GM23338 (cell line): ENCODE results near the gene PEPD. TPM values are rescaled to one million over a fixed set of nuclear protein-coding genes. Genes with fewer than 3 reads are reported as not detected.
A peak's percentile ranks its signal among the peaks of the same experiment; 100 is the strongest.
"Not testable (repeated sequence)": the region's sequence is repeated elsewhere in the genome, so short reads cannot be mapped to it uniquely, and the experiment has no call there.

Experiments
- ATAC-seq: fragments of 200-7000 bp; cut with Tn5 transposase; 3 replicates; pipeline ENCODE4 v1.9.1; 2020
- DNase-seq: peaks from one replicate; pipeline ENCODE4 v3.0.0-alpha.2; 2015; ENCODE audit warnings: low spot score
- H2AFZ ChIP-seq: fragments of 200-600 bp; sonication (generic); 2 replicates; pipeline ENCODE4 v1.8.0; 2016; ENCODE audit warnings: antibody characterized with exemption, mild to moderate bottlenecking, moderate library complexity
- H3F3A ChIP-seq: fragments of 200-600 bp; sonication (generic); replicated peaks from 2 replicates; pipeline ENCODE4 v1.8.0; 2017; ENCODE audit warnings: antibody characterized with exemption, mixed run types, low read depth
- H3K27ac ChIP-seq: fragments of 200-600 bp; sonication (generic); 2 replicates; pipeline ENCODE4 v1.6.1; 2016; ENCODE audit warnings: low read depth
- H3K27me3 ChIP-seq: fragments of 200-600 bp; sonication (generic); 2 replicates; pipeline ENCODE4 v1.8.0; 2016; ENCODE audit warnings: mild to moderate bottlenecking, mixed run types, moderate library complexity; ENCODE audit not compliant: insufficient read depth
- H3K36me3 ChIP-seq: fragments of 200-600 bp; sonication (generic); 2 replicates; pipeline ENCODE4 v1.8.0; 2016; ENCODE audit warnings: mild to moderate bottlenecking; ENCODE audit not compliant: insufficient read depth
- H3K4me1 ChIP-seq: fragments of 200-600 bp; sonication (generic); 2 replicates; pipeline ENCODE4 v1.8.0; 2016; ENCODE audit warnings: mild to moderate bottlenecking, moderate library complexity; ENCODE audit not compliant: insufficient read depth
- H3K4me2 ChIP-seq: fragments of 200-600 bp; sonication (generic); 2 replicates; pipeline ENCODE4 v1.7.1; 2017; ENCODE audit warnings: mixed run types
- H3K4me3 ChIP-seq: fragments of 200-600 bp; sonication (generic); 2 replicates; pipeline ENCODE4 v1.6.1; 2016; ENCODE audit warnings: mixed run types
- H3K79me2 ChIP-seq: fragments of 200-600 bp; sonication (generic); replicated peaks from 2 replicates; pipeline ENCODE4 v1.8.0; 2017; ENCODE audit warnings: mild to moderate bottlenecking; ENCODE audit not compliant: insufficient read depth
- H3K9me2 ChIP-seq: fragments of 200-600 bp; sonication (generic); 2 replicates; pipeline ENCODE4 v1.8.0; 2017; ENCODE audit not compliant: insufficient read depth
- H4K20me1 ChIP-seq: fragments of 200-600 bp; sonication (generic); replicated peaks from 2 replicates; pipeline ENCODE4 v1.8.0; 2017; ENCODE audit warnings: mild to moderate bottlenecking; ENCODE audit not compliant: insufficient read depth
- H3K27ac Mint-ChIP-seq: 2 replicates; pipeline ENCODE4 v1.8.0; 2020; ENCODE audit warnings: inconsistent platforms, mild to moderate bottlenecking, moderate library complexity, mixed read lengths
- H3K27me3 Mint-ChIP-seq: 3 replicates; pipeline ENCODE4 v1.8.0; 2022; ENCODE audit warnings: low read depth, mild to moderate bottlenecking, moderate library complexity, mixed read lengths, inconsistent platforms; ENCODE audit not compliant: insufficient read depth, poor library complexity
- H3K36me3 Mint-ChIP-seq: 3 replicates; pipeline ENCODE4 v1.8.0; 2021; ENCODE audit warnings: low read depth, mild to moderate bottlenecking, inconsistent platforms, moderate library complexity, mixed read lengths
- H3K4me1 Mint-ChIP-seq: 3 replicates; pipeline ENCODE4 v1.8.0; 2020; ENCODE audit warnings: mild to moderate bottlenecking, inconsistent platforms, mixed read lengths
- H3K4me3 Mint-ChIP-seq: 3 replicates; pipeline ENCODE4 v1.8.0; 2021; ENCODE audit warnings: moderate library complexity, mild to moderate bottlenecking, inconsistent platforms, mixed read lengths
- H3K9me3 Mint-ChIP-seq: 3 replicates; pipeline ENCODE4 v1.8.0; 2020; ENCODE audit warnings: moderate library complexity, mild to moderate bottlenecking, inconsistent platforms, mixed read lengths
- CREB1 ChIP-seq: fragments of 250-450 bp; sonication (Bioruptor Pico); IDR thresholded peaks from 2 replicates; pipeline ENCODE4 v1.5.0; 2020; ENCODE audit warnings: low read depth, mild to moderate bottlenecking, moderate library complexity
- CTCF ChIP-seq, 2 experiments: fragments of 200-600 bp in 1 of 2; sonication (generic) in 1 of 2; conservative IDR thresholded peaks; 2 replicates each; pipeline versions ENCODE4 v1.5.1 to v1.6.1; 2016 to 2017; ENCODE audit warnings: antibody characterized with exemption in 2 of 2, low read depth in 2 of 2, mild to moderate bottlenecking in 2 of 2, moderate library complexity in 1 of 2
- EZH2 ChIP-seq: fragments of 200-600 bp; sonication (generic); IDR thresholded peaks from one replicate; pipeline ENCODE4 v1.8.0; 2017; ENCODE audit warnings: antibody characterized with exemption, mild to moderate bottlenecking, low read depth; ENCODE audit not compliant: unreplicated experiment
- EZH2phosphoT487 ChIP-seq: fragments of 200-600 bp; sonication (generic); IDR thresholded peaks from one replicate; pipeline ENCODE4 v1.8.1; 2018; ENCODE audit warnings: antibody characterized with exemption; ENCODE audit not compliant: unreplicated experiment
- JUNB ChIP-seq: IDR thresholded peaks from one replicate; pipeline ENCODE4 v1.6.1; 2016; ENCODE audit warnings: antibody characterized with exemption; ENCODE audit not compliant: unreplicated experiment
- NANOG ChIP-seq: IDR thresholded peaks from 2 replicates; pipeline ENCODE4 v1.6.1; 2016; ENCODE audit warnings: antibody characterized with exemption, borderline replicate concordance
- POLR2AphosphoS5 ChIP-seq: IDR thresholded peaks from 2 replicates; pipeline ENCODE4 v1.6.1; 2016; ENCODE audit warnings: antibody characterized with exemption, low read depth
- STAT1 ChIP-seq: IDR thresholded peaks from one replicate; pipeline ENCODE4 v1.6.1; 2016; ENCODE audit warnings: antibody characterized with exemption; ENCODE audit not compliant: unreplicated experiment
- ZNF114 ChIP-seq: fragments of 250-450 bp; sonication (Bioruptor Pico); IDR thresholded peaks from 2 replicates; pipeline ENCODE4 v1.5.0; 2020; ENCODE audit warnings: mild to moderate bottlenecking, moderate library complexity
- ZNF331 ChIP-seq: fragments of 250-450 bp; sonication (Bioruptor Pico); IDR thresholded peaks from 2 replicates; pipeline ENCODE4 v1.5.0; 2020; ENCODE audit warnings: low read depth, mild to moderate bottlenecking, moderate library complexity
- polyA plus RNA-seq: library from polyadenylated mRNA; unstranded; fragments of >200 nt; fragmentation: Nextera tagmentation; extraction: Ambion mirVana; gene quantifications from 2 replicates; pipeline ENCODE4 v1.2.1, GENCODE V29; 2016
- total RNA-seq: library from RNA; depleted of rRNA; stranded (reverse); fragments of >200 nt; shearing (Covaris generic); gene quantifications from 2 replicates; pipeline ENCODE4 v1.2.3, GENCODE V29; 2014
- TF ChIP-seq, protein P1 (sequence below): IDR thresholded peaks from 2 replicates; pipeline ENCODE4 v1.6.1; 2016; ENCODE audit warnings: antibody characterized with exemption

PEPD gene
- total and polyA plus RNA-seq, 2 experiments from 2014 or later: 81.7 to 89.2 TPM

- no peak overlapping the region; the same call in 1 of the 2 replicates for H3K4me2 ChIP-seq
- no peak overlapping the region for H3K4me3 Mint-ChIP-seq
- H3K36me3 Mint-ChIP-seq: no peaks in the 10 kb centered on the region
- H3K9me3 Mint-ChIP-seq: no peaks in the 10 kb centered on the region
- H3K27ac Mint-ChIP-seq: no peak overlapping the region
- H3K27me3 ChIP-seq: no peaks in the 10 kb centered on the region
- TF ChIP-seq ZNF114 (CRISPR knock-in tag): no peak
- 0 out of 4 replicates have a peak, but pooled peaks of 1 of the 2 experiments have one; percentile 0 for TF ChIP-seq CTCF (conservative IDR thresholded peaks at IDR 0.05; ENCODE audit: low read depth in 2 of 2)
- DNase-seq (peak; percentile 17), ATAC-seq (no peak; the same call in 2 of the 3 replicates)
- peaks cover 5% of the 10 kb centered on the region for H3K27me3 Mint-ChIP-seq
- H3K27ac ChIP-seq: no peak overlapping the region
- H4K20me1 ChIP-seq: no peaks in the 10 kb centered on the region
- H3K79me2 ChIP-seq: no peaks in the 10 kb centered on the region
- peaks cover 24% of the 10 kb centered on the region for H3K4me1 ChIP-seq
- no peaks in the 10 kb centered on the region for H3K36me3 ChIP-seq
- peaks cover 36% of the 10 kb centered on the region for H3K4me1 Mint-ChIP-seq
- peak overlapping the region; percentile 90 for H2AFZ ChIP-seq
- 0 out of 2 replicates have a peak, but pooled peaks cover 8% of the 10 kb centered on the region for H3F3A ChIP-seq
- H3K4me3 ChIP-seq: no peak overlapping the region
- peaks cover 7% of the 10 kb centered on the region for H3K9me2 ChIP-seq
Observed at GRCh38 chr19:33564836-33565338, 43.3 kb upstream of the PEPD start.

- H3K36me3 Mint-ChIP-seq: no peaks in the 10 kb centered on the region
- Histone ChIP-seq H4K20me1 (no peaks in the 10 kb centered on the region), H3F3A (0 out of 2 replicates have a peak, but pooled peaks cover 8% of the 10 kb centered on the region), H3K9me2 (peaks cover 7% of the 10 kb centered on the region), H3K4me3 (no peak overlapping the region), H2AFZ (peak overlapping the region; percentile 66), H3K4me2 (no peak overlapping the region), H3K27me3 (no peaks in the 10 kb centered on the region), H3K27ac (no peak overlapping the region), H3K79me2 (no peaks in the 10 kb centered on the region), H3K4me1 (peaks cover 20% of the 10 kb centered on the region), H3K36me3 (no peaks in the 10 kb centered on the region)
- H3K9me3 Mint-ChIP-seq: no peaks in the 10 kb centered on the region
- TF ChIP-seq CTCF (conservative IDR thresholded peaks at IDR 0.05; ENCODE audit: low read depth in 2 of 2) (no peak), EZH2 (no peak), EZH2phosphoT487 (no peak), NANOG (no peak), POLR2AphosphoS5 (no peak), STAT1 (no peak), ZNF114 (CRISPR knock-in tag) (no peak), JUNB (no peak), ZNF331 (CRISPR knock-in tag) (no peak), CREB1 (CRISPR knock-in tag) (no peak)
- TF ChIP-seq, protein P1, sequence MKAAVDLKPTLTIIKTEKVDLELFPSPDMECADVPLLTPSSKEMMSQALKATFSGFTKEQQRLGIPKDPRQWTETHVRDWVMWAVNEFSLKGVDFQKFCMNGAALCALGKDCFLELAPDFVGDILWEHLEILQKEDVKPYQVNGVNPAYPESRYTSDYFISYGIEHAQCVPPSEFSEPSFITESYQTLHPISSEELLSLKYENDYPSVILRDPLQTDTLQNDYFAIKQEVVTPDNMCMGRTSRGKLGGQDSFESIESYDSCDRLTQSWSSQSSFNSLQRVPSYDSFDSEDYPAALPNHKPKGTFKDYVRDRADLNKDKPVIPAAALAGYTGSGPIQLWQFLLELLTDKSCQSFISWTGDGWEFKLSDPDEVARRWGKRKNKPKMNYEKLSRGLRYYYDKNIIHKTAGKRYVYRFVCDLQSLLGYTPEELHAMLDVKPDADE: no peak
- peaks cover 25% of the 10 kb centered on the region for H3K4me1 Mint-ChIP-seq
- H3K27ac Mint-ChIP-seq: no peak overlapping the region
- no peak overlapping the region for H3K4me3 Mint-ChIP-seq
- DNase-seq (peak; percentile 31), ATAC-seq (no peak)
- peaks cover 3% of the 10 kb centered on the region for H3K27me3 Mint-ChIP-seq
Observed at GRCh38 chr19:33562636-33563035, 41.0 kb upstream of the PEPD start.

GRCh38 chr19:33561666-33562065, 40.1 kb upstream of the PEPD start:
- H3K4me3 Mint-ChIP-seq, H3K27me3 Mint-ChIP-seq, H3K27me3 ChIP-seq, H2AFZ ChIP-seq, H3K4me3 ChIP-seq, H3K27ac Mint-ChIP-seq, H3K36me3 ChIP-seq, H3K79me2 ChIP-seq, H3F3A ChIP-seq, ATAC-seq, H3K4me2 ChIP-seq, H3K36me3 Mint-ChIP-seq, H3K9me3 Mint-ChIP-seq, H4K20me1 ChIP-seq, H3K9me2 ChIP-seq, DNase-seq, H3K27ac ChIP-seq: not testable (repeated sequence)
- peaks cover 23% of the 10 kb centered on the region for H3K4me1 Mint-ChIP-seq
- H3K4me1 ChIP-seq: peaks cover 20% of the 10 kb centered on the region
